DMS53 treated with DMSO at 0.1 percent for 48 hours (cell line): Measurements from ENCODE around the gene RASAL2.

ENCODE experiments used
- DNase-seq: peaks from one replicate; lab custom pipeline; 2025; ENCODE audit not compliant: unreplicated experiment; lab: John Stamatoyannopoulos, UW

Gene RASAL2

GRCh38 chr1:178483251-178483957 is 389.5 kb downstream of the RASAL2 start:
- DNase-seq = no peak

DNA sequence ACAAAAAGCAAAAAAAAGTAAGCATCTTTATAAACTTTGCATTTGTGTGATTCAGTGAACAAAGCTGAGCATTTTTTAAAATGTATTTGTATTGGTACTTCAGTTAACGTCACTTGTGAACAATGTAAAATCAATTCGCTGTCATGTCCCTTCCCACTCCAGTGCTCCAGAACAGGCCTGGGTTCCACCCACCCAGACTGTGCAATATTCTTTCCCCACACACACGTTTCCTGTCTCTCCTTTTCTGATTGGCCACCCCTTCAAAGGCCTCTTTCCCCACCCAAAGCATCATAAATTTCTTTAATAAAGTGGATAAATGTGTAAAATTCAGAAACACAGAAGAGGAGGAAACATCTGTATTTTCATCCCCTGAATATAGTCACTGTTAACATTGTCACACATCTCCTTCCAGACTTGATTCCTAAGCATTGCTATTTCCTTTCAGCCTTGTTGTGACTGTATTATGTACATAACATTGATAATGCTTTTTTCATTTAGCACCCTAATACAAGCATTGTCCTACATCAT is 390.9 kb downstream of the RASAL2 start:
- no peak for DNase-seq

GRCh38 chr1:178485541-178485981 is 391.7 kb downstream of the RASAL2 start:
- DNase-seq = no peak

GRCh38 chr1:178486100-178487069 is 392.5 kb downstream of the RASAL2 start:
- no peak for DNase-seq

- DNase-seq = no peak
Observed at GRCh38 chr1:178487070-178487615, 393.2 kb downstream of the RASAL2 start.

DNA sequence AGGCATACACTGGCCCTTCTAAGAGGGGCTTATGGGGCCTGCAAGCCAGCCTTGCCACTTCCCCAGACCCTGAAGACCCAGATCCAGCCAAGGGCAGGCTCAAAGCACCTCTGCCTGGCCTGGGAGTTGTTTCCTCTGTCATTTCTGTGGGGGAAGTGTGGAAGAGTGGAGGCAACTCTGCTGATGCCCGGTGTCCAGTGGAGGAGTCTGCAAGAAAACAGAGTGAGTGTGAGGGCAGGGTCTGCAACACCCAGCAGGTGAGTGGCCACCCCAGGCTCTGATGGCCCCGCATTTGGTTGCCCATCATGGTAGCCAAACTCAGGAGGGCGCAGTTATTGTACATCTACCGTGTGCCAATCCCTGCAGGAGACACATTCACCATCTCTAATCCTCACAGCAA is 394.5 kb downstream of the RASAL2 start:
- DNase-seq = no peak

DNA sequence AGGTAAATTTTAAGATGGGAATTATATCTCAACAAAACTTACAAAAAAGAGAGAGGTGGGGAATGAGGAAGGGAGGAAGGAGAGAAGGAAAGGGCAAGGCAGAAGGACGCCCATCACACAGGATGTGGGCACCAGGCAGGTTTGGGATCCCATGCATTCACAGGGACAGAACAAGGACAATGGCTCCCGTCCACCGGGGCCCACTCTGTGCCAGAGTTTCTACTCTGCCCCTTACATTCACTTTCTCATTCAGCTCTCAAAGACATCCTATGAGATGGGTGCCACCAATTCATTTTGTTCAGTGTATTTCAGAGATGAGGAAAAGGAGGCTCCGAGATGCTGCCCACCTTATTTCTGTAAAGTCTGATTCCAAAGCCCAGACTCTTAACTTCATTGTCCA is 395.5 kb downstream of the RASAL2 start:
- DNase-seq = no peak

DNA sequence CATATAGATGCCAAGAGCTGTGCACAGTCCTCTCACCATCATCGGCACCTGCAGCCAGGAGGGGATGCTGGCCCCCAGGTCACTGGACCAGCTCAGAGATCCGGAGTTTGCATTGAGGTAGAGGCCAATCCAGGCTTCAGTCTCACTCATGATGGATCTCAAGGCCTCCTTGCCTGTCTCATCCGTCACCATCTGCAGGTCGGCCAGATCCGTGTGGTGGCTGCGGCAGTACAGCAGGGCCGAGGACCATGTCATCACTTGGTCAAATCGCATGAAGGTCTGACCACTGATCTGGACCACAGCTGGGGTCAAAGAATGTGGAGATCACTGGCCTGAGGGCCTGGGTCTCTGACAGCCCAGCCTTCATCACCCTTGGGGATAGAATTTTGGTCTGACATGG is 396.2 kb downstream of the RASAL2 start:
- DNase-seq = no peak

GRCh38 chr1:178490967-178491366 is 397.1 kb downstream of the RASAL2 start:
- DNase-seq = no peak

GRCh38 chr1:178491721-178492120 is 397.8 kb downstream of the RASAL2 start:
- no peak for DNase-seq

- DNase-seq = no peak
Observed at GRCh38 chr1:178492341-178492740, 398.4 kb downstream of the RASAL2 start.

DNA sequence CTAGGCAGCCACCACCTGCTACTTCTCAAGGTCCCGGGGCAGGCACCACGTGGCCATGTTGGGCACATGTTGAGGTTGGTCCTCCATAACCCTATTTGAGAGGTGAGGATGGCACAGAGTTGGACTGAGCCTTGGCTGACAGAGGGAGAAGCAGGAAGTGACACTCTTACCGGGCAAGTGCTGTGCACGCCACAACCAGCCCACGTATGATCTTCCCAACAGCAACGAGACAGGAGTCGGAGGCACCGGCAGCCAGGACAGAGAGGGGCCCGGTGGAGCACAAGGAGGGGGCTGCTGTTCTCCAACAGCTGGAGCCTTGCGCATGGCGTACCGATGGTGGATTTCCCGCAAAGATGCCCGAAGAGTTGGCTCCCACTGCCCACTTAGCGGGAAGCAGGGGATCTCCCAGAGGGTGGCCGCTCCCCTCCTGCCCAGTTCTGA is 399.4 kb downstream of the RASAL2 start:
- no peak for DNase-seq

- no peak for DNase-seq
Observed at GRCh38 chr1:178494569-178494971, 400.7 kb downstream of the RASAL2 start.

GRCh38 chr1:178495158-178495557 is 401.3 kb downstream of the RASAL2 start:
- no peak for DNase-seq

- DNase-seq = no peak
Observed at GRCh38 chr1:178495741-178496409, 402.0 kb downstream of the RASAL2 start.

GRCh38 chr1:178496410-178497135 is 402.7 kb downstream of the RASAL2 start, which contains the start of gene CLEC20A:
Gene CLEC20A (minus strand): TSS chr1:178496964. CDS start chr1:178496939, 25 bp downstream.
- DNase-seq = no peak

- DNase-seq = no peak
Observed at GRCh38 chr1:178497903-178498478, 404.1 kb downstream of the RASAL2 start.

DNA sequence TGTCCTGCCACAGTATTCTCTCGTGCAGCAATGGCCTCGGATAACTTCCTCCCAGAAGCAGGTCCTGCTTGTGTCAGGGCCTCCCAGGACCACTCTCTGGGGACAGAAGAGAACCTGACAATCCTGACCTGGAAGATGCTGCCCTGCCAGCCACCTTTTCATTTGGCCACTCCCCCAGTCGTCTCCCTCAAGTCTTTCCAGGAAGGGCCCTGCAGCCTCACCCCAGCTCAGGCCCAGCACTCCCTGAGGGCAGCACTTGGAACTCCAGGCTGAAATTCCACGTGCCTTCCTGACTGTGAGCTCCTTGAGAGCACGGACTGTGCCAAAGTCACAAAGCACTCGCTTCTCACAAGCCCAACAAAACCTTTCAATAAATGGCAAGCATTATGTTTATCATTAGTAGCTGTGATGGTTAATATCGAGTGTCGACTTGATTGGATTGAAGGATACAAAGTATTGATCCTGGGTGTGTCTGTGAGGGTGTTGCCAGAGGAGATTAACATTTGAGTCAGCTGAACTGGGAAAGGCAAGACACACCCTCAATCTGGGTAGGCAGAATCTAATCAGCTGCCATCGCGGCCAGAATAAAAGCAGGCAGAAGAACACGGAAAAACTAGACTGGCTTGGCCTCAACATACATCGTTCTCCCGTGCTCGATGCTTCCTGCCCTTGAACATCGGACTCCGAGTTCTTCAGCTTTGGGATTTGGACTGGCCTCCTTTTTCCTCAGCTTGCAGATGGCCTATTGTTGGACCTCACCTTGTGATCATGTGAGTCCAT is 405.2 kb downstream of the RASAL2 start:
- no peak for DNase-seq
